A673 (cell line): ENCODE data around the gene PIP4K2A.

Experiments
- CTCF ChIP-seq: fragments of 300-800, 200-600 bp; sonication (generic); conservative IDR thresholded peaks from 2 replicates; pipeline ENCODE4 v1.5.1; 2017; ENCODE audit warnings: low read depth, mild to moderate bottlenecking, antibody characterized with exemption, low read length, moderate library complexity, mixed read lengths
- EZH2 ChIP-seq: fragments of 200-600 bp; sonication (generic); IDR thresholded peaks from 2 replicates; pipeline ENCODE4 v1.6.1; 2017; ENCODE audit warnings: borderline replicate concordance, low read depth, mild to moderate bottlenecking, mixed read lengths, antibody characterized with exemption, low read length; ENCODE audit not compliant: poor library complexity, severe bottlenecking

GRCh38 chr10:22720667-22721066 lies 6.3 kb upstream of the PIP4K2A start:
- TF ChIP-seq CTCF (no peak), EZH2 (no peak)
